GM21576 (cell line): ENCODE measurements around the gene KIAA1671.

Experiments used
- ATAC-seq: cut with Tn5 transposase; IDR thresholded peaks from one replicate; pipeline ENCODE4 v1.9.1; 2021; ENCODE audit warnings: mild to moderate bottlenecking, moderate library complexity; ENCODE audit not compliant: unreplicated experiment

Gene KIAA1671

GRCh38 chr22:25109878-25110595 lies 157.5 kb downstream of the KIAA1671 start:
- no peak for ATAC-seq

GRCh38 chr22:25110596-25110845 lies 158.0 kb downstream of the KIAA1671 start:
- ATAC-seq = no peak

- no peak for ATAC-seq
Observed at GRCh38 chr22:25110846-25111578, 158.5 kb downstream of the KIAA1671 start.

- ATAC-seq = no peak
Observed at GRCh38 chr22:25111579-25112517, 159.3 kb downstream of the KIAA1671 start.

- no peak for ATAC-seq
Observed at GRCh38 chr22:25112538-25113253, 160.2 kb downstream of the KIAA1671 start.

- no peak for ATAC-seq
Observed at GRCh38 chr22:25113316-25113721, 160.8 kb downstream of the KIAA1671 start.

- no peak for ATAC-seq
Observed at GRCh38 chr22:25114369-25115362, 162.2 kb downstream of the KIAA1671 start.

GRCh38 chr22:25119609-25120008 lies 167.1 kb downstream of the KIAA1671 start:
- ATAC-seq = no peak

- no peak for ATAC-seq
Observed at GRCh38 chr22:25120093-25120561, 167.6 kb downstream of the KIAA1671 start.

- no peak for ATAC-seq
Observed at GRCh38 chr22:25120761-25121212, 168.3 kb downstream of the KIAA1671 start.

- ATAC-seq = no peak
Observed at GRCh38 chr22:25122136-25122764, 169.7 kb downstream of the KIAA1671 start.

GRCh38 chr22:25123677-25124076 lies 171.2 kb downstream of the KIAA1671 start:
- no peak for ATAC-seq

- ATAC-seq = no peak
Observed at GRCh38 chr22:25125693-25126357, 173.3 kb downstream of the KIAA1671 start.

GRCh38 chr22:25126510-25126909 lies 174.0 kb downstream of the KIAA1671 start:
- no peak for ATAC-seq

- ATAC-seq = no peak
Observed at GRCh38 chr22:25127318-25127717, 174.8 kb downstream of the KIAA1671 start.

GRCh38 chr22:25130462-25130861 lies 177.9 kb downstream of the KIAA1671 start:
- no peak for ATAC-seq

GRCh38 chr22:25131198-25131887 lies 178.8 kb downstream of the KIAA1671 start:
- ATAC-seq = no peak

- no peak for ATAC-seq
Observed at GRCh38 chr22:25134028-25134427, 181.5 kb downstream of the KIAA1671 start.
